ENCODE data around the gene GRIN1.
A peak's percentile ranks its signal among the peaks of the same experiment; 100 is the strongest.
"Not testable (repeated sequence)": the region's sequence is repeated elsewhere in the genome, so short reads cannot be mapped to it uniquely, and the experiment has no call there.

GRIN1 gene

DNA sequence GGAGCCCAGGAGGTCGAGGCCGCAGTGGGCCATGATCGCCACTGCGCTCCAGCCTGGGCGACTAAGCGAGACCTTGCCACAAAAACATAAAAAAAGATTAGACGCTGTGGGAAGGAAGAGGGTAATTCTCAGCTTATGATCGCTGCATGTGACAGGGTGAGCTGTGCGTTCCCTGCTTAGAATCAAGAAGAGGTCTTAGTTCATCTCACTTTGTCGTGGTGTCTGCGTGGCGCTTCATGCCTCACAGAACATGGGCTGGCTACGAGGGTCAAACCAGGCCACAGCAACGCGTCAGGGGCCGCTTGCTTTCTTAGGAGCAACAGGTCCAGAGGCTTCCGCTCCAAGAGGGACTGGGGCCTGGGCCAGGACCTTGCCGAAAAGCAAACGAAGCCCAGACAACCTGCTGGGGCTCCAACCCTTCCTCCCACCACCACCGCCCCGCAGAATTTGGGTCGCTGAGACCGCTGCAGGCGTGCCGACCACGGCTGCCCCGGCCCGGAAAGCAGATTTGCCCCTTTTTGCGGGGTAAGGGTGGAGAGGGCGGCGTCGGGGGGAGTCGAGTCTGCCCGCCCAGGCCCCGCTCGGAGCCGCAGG, 10.0 kb upstream of the GRIN1 start:
- DNase-seq: no peak

DNA sequence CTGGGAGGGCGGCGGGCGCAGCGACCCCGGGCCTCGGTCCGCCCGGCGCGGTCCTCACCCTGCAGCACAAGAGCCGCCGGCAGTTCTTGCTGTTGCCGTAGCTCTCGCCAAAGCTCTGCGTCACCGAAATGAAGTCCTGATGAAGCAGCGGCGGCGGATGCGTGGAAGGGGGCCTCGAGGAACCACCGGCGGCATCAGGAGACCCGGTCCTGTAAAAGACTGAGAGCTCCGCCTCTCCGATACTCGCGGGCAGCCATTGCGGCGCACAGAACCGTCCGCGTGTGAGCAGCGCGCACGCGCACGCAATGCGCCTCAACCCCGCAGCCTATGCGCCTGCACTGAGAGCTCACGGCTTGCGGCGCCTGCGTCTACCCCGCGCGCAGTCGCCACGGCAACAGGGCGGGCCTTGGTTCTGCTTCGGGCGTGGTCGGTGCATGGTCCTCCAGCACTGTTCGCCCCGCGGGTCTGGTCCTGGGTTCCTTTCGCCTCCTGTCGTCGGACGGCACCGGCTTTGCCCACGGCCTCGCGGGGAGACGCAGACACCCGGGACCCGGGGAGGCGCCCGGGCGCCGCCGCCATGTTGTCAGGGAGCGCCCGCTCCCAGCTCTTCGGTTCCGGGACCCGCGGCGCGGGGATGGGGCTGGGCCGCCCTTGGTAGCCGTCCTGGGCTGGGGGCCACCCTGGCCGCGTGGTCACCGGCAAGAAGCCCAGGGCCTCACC, 9.3 kb upstream of the GRIN1 start:
- peak; percentile 88 for DNase-seq

DNA sequence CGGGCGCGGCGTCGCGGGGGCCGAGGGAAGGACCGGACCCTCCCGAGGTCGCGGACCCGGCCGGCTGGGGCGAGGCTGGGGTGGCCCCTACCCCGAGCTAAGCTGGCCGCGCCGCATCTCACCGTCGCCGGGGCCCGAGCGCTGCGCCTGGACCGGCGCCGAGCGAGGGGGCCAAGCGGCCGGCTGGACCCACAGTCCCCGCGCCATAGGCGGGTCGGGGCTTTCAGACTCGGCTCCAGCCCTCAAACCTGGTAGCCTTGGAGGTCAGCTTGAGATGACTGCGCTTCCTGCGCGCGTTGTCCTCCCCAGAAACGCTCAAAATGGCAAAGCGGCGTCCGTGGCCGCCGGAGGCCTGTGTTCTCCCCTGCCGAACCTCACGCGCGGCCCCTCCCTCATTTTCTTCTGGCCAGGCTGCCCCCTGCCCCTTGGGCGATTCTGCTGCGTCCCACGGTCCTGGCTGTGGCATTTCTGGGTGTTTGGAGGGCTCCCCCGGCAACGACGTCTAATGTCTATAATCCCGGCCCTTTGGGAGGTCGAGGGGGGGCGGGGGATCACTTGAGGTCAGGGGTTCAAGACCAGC, 8.7 kb upstream of the GRIN1 start:
- DNase-seq: no peak

DNA sequence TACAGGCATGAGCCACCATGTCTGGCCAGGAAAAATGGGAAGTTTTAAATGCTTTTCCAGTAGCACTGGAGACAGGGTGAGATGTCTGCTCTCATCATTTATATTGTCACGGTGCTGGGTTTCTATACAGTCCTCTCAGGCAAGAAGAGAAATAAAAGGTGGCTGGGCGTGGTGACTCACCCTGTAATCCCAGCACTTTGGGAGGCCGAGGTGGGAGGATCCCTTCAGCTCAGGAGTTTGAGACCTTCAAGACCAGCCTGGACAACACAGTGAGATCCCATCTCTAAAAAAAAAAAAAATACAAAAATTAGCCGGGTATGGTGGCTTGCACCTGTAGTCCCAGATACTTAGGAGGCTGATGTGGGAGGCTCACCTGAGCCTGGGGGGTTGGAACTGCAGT, 4.8 kb upstream of the GRIN1 start:
- DNase-seq: no peak

DNA sequence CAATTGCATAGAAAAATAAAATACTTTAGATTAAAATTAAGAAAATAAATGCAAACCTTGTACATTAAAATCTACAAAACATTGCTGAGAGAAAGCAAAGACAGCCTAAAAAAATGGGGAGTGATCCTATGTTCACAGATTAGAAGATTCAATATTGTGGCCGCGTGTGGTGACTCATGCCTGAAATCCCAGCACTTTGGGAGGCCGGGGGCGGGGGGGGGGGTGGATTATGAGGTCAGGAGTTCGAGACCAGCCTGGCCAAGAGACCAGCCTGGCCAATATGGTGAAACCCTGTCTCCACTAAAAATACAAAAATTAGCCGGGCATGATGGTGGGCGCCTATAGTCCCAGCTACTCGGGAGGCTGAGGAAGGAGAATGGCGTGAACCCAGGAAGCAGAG, 3.8 kb upstream of the GRIN1 start:
- not testable (repeated sequence) for DNase-seq

DNA sequence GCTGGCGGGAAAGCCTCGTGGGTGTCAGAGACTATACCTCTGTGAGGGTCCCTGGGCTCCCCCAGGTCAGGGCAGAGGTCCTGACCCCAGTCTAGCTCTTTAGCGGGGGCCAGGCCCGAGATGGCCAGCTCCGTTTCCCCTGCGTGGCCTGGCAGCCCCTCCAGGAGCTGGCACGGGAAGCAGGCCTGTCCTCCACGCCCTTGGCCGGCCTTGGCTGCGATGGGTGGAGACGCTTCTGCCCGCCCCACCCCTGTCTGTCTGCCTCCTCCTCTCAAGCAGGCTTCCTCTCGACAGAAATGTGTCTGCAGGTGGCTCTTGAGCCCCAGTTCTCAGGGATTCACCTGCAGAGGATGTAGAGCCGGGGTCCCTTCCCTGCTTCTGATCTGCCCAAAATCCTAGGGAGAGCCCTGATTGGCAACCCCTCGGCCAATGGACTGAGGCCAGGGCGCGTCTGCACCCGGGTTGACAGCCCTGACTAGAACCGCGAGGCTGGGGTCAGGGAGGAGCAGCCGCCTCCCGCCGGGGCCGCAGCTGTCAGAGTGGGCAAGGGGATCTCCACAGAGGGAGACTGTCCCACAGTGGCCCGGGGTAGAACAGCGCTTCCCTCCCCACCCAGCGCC, 2.6 kb upstream of the GRIN1 start:
- DNase-seq: no peak

DNA sequence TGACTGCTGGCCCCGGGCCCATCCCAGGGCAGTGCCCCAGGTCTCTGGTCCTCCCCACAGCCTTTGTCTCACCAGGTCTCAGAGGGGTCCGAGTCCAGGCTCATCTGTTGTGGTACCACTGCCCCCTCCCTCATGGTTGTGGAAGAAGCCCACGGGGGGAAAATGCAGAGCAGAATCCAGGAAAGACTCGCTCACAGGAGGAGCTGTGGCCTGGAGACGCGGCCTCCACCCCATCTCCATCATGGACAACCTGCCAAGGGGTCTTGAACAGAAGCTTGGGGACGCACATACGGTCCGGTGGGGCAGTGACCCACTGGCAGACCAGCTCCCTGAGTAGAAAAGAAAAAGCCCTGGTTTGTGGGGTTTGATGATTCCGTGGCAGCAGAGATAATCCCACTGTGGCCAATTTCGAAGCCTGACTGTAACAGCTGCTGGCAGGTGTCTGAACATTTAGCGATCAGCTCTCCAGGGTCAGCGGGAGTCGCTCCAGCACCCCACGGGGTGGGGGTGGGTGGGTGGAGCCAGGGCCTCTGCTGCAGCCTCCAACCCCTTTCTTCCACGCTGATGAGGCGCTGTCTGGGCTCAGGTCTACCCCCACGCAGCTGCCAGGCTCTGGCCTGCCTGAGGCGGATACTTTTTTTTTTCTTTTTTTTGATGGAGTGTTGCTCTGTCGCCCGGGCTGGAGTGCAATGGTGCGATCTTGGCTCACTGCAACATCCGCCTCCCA, 1.9 kb upstream of the GRIN1 start:
- DNase-seq: no peak

DNA sequence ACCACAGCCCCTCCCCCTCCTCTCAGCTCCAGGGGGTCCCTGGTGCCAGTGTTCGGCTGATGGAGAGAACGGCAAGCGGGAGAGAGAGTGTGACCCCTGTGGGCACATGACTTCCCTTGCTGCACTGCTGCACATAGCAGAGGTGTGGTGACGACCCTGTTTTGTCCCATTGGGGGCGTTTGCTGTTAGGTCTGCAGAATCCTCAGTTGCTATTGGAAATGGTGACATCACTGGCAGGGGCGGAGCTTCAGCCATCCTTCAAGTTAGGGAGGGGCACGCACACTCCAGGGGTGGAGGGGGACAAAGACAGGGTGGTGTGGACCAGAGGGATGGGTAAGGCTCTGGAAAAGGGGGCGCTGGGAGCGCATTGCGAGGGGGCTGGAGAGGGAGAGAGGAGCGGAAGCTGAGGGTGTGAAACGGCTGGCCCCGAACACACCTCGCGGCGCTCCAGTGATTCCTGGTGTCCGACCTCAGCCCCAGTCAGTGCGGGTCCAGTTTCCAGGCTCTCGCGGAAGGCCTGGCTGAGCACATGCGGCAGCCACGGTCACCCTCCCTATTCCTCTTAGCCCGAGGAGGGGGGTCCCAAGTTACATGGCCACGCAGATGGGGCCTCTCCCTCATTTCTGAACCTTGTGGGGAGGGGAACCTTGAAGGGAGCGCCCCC, 764 bp upstream of the GRIN1 start:
- DNase-seq: no peak

DNA sequence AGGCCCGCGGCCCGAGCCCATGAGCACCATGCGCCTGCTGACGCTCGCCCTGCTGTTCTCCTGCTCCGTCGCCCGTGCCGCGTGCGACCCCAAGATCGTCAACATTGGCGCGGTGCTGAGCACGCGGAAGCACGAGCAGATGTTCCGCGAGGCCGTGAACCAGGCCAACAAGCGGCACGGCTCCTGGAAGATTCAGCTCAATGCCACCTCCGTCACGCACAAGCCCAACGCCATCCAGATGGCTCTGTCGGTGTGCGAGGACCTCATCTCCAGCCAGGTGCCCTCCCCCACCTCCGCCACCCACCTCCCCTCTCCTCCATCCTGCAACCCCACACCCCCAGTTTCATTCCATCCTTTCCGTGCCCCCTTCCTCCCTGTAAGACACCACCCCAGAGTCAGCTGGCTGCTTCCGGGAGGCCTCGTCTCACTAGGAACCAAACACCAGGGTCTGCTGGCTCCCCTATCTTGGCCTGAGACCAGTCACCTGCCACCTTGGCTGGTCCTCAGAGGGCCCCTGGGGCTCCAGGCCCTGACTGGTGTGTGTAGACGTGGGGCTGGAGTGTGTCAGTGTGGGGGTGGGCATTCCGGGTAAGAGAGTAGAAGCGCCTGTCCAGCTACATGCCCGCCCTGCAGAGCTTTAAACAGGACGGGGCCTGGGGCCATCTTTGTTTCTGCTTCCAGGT, 655 bp downstream of the GRIN1 start:
- DNase-seq: no peak

DNA sequence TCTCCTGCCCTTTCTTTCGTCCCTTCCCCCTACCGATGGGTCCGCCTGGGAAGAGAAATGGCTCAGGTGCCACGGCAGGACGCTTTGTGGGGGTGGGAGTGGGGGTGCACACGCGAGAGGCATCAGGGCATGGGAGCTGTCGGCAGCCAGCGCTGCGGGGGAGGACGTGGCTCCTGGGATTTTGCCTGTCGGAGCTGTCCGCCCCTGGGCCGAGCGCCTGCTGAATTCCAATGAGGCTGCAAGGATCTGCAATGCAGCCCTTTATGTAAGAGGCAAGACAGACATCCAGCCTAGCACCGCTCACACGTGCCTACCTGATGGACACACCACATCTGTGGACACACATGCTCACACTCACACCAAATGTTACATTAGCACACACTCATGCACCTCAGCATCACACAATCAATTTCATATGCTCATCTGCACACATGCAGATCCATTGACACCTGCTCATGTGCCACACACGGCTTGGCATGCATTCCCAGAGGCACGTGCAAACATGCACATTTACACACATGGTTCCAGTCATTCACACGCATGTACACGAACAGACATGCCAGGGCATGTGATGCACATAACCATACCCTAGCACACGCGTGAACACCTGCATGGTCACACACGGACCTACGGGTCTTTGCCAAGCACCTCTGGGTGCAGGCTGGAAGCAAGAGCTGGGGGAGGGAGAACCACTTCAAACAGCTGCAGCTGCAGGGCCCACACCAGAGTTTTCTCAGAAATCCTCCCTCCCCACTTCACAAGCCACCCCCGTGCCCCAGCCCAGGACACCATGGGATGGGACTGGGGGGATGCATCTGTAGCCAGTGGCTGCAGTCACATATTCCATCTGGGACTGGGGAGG, 1.4 kb downstream of the GRIN1 start:
- DNase-seq: no peak

DNA sequence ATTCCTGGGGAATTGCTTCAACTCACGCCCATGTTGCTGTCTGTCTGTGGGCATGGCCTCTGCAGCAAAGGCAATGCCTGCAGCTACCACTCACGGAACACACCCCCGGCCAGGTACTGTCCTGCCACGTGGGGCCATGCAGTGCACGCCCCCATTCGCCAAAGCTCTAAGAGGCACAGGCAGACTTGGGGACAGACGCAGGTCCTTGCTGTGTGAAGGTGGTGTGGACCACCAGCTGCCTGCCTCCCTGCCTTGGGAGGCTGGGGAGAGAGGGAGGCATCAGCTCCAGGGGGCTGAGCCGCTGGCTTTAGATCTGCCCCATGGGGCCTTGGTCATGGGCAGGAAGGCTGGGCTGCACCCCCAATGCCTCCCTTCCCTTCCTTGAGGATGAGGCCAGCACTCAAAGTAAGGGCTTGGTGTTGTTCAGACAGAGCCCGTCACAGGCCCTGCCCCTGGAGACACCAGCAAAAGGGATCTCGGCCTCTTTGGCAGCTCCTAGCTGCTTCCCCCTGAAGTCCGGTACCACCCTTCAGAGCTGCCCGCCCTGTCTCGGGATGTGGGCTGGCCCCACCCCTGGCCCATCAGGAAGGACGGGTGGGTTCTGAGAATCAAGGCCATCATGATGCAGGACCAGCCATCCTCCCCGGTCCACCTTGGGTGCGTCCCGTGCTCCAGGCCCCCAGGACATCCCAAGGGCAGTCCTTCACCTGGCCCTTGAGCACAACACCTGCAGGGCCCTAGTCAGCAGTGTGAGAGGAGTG, 2.3 kb downstream of the GRIN1 start:
- no peak for DNase-seq

DNA sequence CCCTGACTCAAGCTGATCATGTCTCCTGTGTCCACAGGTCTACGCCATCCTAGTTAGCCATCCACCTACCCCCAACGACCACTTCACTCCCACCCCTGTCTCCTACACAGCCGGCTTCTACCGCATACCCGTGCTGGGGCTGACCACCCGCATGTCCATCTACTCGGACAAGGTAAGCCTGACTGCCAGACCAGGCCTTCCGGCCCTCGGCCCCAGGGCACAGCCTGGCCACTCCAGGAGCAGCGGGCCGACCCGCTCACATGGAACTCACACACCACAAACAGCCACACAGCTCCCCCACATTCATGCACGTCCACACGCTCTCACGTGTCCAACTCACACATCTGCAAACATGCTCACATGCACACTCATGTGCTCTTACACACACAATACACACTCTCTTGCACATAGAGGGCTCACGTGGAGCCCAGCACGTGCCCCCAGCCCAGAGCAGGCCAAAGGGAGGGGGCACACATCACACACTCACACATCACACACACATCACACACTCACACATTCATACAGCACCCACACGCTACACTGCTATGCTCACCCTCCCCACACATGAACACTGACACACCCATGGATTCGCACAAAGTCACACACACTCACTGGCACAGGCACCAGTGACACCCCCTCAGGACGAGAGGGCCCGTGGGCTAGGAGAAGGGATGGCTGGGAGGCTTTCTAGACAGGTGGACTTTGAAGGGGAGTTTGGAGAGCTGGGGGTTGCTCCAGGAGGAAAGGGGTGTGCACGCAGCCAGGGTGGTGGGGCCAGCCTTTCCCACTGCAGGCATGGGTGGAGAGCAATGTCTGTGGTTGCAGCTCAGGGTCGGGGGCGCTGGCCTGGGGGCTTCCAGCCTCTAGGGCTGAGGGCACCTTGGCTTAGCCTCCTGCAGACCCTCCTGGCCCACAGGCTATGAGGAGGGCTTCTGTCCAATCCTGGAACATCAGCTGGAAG, 3.3 kb downstream of the GRIN1 start:
- no peak for DNase-seq

DNA sequence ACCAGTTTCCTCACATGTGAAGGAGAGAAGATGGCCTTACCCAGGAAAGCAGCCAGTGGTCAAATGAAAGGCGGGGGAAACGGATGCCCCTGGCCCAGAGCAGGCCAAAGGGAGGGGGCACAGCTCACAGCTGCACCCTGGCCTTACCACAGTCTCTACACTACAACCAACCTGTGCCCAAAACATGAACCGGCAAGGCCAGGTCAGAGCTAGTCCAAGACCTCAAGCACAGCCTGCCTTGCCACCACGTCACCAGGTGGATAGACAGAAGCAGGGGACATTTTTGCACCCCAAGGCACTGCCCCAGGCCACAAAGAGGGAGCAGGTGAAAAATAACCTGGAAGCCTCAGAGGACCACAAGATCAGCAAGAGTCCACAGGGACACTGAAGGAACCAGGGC, 4.5 kb downstream of the GRIN1 start:
- DNase-seq: no peak

DNA sequence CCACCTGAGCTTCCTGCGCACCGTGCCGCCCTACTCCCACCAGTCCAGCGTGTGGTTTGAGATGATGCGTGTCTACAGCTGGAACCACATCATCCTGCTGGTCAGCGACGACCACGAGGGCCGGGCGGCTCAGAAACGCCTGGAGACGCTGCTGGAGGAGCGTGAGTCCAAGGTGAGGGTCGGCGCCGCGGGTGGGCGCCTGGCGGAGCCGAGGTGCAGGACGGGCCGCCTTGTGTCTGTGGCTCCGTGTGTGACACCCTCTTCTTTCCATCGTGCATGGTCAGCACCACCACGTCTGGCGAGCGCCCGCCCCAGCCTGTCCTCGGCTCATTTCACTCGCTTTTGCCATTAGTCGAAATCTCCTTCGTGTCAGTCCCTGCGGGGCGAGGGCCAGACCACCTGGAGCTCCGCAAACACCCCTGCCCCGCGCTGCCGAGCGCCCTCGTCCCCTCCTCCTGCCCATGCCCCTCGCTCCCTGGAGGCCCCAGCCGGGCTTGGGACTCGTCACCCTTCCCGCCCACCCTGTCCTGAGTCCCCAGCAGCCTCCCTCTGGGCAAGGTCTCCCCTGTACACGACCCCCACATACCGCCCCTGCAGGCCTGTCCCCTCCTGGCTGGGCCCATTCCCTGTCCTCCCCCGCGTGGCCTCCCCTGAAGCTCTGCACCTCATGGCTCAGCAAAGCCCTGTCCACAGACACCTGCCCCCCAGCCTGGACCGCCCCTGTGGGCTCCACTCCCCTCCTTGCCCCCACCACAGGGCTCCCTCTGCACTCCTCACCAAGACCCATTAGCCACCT, 7.0 kb downstream of the GRIN1 start:
- DNase-seq: no peak

DNA sequence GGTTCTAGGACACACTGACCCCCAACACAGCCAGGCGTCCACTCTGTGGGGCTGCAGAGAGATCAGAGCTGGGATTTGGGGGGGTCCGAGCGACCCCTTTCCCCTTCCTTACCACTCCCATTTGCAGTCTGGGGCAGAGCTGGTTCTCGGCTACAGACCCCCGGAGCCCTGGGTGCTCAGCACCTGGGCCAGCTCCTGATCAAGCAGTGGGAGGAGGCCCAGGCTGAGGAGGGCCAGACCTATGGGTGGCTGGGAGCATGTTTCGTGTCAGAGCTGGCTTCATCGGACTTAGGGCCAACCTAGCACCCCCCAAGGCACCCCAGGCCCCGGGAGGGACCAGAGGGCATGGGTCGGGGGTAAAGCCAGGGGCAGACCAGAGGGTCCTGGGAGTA, 7.6 kb downstream of the GRIN1 start:
- no peak for DNase-seq

DNA sequence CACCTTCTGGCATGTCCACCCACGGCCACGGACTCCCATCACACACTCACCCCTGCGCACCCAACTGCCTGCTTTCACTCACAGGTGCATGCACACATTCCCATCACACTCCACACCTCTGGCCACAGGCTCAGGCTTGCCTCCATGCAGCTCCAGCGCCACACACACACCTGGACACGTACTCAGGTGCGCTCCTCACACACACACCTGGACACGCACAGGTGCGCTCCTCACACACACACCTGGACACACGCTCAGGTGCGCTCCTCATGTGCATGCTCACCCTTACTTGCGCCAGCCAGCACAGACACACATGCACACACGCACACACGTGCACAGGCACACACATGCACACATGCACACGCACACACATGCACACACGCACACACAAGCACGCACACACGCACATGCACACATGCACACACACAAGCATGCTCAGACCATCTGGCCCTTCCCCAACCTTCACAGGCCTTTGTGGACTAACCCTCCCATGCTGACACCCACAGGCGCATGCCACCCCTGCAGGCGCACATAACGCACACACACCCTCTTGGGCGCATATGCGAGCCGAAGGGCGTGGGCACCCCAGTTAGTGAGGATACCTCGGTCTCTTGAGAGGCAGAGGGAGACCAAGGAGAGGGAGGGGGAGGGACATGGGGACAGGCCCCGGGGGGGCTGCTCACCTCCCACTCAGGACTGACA, 8.3 kb downstream of the GRIN1 start:
- no peak for DNase-seq

DNA sequence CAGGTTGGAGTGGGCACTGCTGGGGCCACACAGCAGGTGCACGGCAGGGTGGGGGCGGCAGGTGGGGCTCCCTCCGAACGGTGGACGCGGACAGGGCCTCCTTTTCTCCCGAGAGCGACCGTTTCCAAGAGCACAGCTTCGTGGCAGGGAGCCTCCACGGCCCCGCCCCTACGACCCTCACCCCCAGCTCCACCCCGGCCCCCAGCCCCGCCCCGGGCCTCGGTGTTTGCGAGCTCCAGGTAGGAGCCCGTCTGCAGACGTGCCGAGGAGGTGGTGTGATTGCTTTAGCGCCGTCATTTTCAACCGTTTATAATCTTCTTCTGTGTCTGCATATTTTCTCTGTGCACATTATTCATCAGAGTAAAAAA, 8.8 kb downstream of the GRIN1 start:
- no peak for DNase-seq

DNA sequence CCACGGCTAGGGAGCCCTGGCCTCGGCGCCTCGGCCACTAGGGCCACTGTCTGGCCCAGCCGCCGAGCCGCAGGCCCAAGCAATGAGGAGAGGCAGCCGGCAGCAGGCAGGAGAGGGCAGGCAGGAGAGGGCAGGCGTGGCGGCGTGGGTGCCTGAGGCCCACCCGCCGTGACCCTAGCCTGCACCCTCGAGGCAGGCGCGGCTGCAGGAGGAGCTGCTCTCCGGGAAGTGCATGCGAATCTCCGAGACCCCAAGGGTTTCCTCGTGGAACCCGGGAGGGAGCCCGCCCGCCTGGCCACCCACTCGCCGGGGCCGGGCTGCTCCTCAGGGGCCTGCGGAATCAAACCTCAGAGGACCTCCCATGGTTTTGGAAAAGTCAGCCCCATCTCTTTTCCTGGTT, 9.3 kb downstream of the GRIN1 start:
- DNase-seq: no peak

Measured in NCI-H2029 (cell line).